Measurements from ENCODE around the gene APOBEC3C. TPM values are rescaled to one million over a fixed set of nuclear protein-coding genes. Genes with fewer than 3 reads are reported as not detected.
"Not testable (repeated sequence)": the region's sequence is repeated elsewhere in the genome, so short reads cannot be mapped to it uniquely, and the experiment has no call there.

Gene APOBEC3C
- total RNA-seq, 4 donors from 2014 or later, result 8.3 to 14.4 (median 9.0) TPM

GRCh38 chr22:38984224-38984623, 29.8 kb upstream of the APOBEC3C start:
- Histone ChIP-seq H3K27me3 (no peaks in the 10 kb centered on the region), H3K36me3 (no peaks in the 10 kb centered on the region), H3K4me1 (peaks cover 0 to 26% of the 10 kb centered on the region in 2 donors), H3K9me3 (no peaks in the 10 kb centered on the region), H3K4me3 (replicated peaks in 1 of 3) (no peak overlapping the region), H3K27ac (peak overlapping the region in 2 of 3 donors; percentile 23 to 69)
- no peak for TF ChIP-seq POLR2A (IDR thresholded peaks at IDR 0.05)
- TF ChIP-seq, protein P1, sequence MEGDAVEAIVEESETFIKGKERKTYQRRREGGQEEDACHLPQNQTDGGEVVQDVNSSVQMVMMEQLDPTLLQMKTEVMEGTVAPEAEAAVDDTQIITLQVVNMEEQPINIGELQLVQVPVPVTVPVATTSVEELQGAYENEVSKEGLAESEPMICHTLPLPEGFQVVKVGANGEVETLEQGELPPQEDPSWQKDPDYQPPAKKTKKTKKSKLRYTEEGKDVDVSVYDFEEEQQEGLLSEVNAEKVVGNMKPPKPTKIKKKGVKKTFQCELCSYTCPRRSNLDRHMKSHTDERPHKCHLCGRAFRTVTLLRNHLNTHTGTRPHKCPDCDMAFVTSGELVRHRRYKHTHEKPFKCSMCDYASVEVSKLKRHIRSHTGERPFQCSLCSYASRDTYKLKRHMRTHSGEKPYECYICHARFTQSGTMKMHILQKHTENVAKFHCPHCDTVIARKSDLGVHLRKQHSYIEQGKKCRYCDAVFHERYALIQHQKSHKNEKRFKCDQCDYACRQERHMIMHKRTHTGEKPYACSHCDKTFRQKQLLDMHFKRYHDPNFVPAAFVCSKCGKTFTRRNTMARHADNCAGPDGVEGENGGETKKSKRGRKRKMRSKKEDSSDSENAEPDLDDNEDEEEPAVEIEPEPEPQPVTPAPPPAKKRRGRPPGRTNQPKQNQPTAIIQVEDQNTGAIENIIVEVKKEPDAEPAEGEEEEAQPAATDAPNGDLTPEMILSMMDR (IDR thresholded peaks at IDR 0.05), result no peak
- DNase-seq, result no peak
- intact Hi-C loops (cut with DNase I), result loop anchor here (10.0 kb wide), 1 partner anchor 59 kb away; no protein-coding TSS in a partner anchor
- 94 to 99% methylated on average over 2 of the region's 2 CpGs for WGBS, 2 donors

GRCh38 chr22:38984784-38985757, 29.0 kb upstream of the APOBEC3C start:
- H3K36me3 ChIP-seq; H3K9me3 ChIP-seq; H3K4me3 ChIP-seq (replicated peaks in 1 of 3); H3K27me3 ChIP-seq: not testable (repeated sequence)
- Histone ChIP-seq H3K4me1 (peaks cover 0 to 26% of the 10 kb centered on the region in 2 donors), H3K27ac (peak overlapping the region in 2 of 3 donors; percentile 50 to 69)
- intact Hi-C loops (cut with DNase I), result loop anchor here (10.0 kb wide), 1 partner anchor 60 kb away; no protein-coding TSS in a partner anchor
- peak; percentile 93 to 94 for DNase-seq
- 26 to 27% methylated on average over 8 of the region's 9 CpGs for WGBS, 2 donors

GRCh38 chr22:38986629-38987028, 27.4 kb upstream of the APOBEC3C start:
- Histone ChIP-seq H3K36me3 (no peaks in the 10 kb centered on the region), H3K4me1 (peaks cover 0 to 21% of the 10 kb centered on the region in 2 donors), H3K27me3 (no peaks in the 10 kb centered on the region), H3K9me3 (no peaks in the 10 kb centered on the region), H3K4me3 (replicated peaks in 1 of 3) (no peak overlapping the region), H3K27ac (no peak overlapping the region)
- WGBS, 2 donors, result 91 to 100% methylated on average over 1 to 3 of the region's 3 CpGs
- DNase-seq, result no peak
- no peak for TF ChIP-seq POLR2A (IDR thresholded peaks at IDR 0.05)
- TF ChIP-seq, protein P1 (IDR thresholded peaks at IDR 0.05), result no peak
- intact Hi-C loops (cut with DNase I), result loop anchor here (10.0 kb wide), 1 partner anchor 62 kb away; no protein-coding TSS in a partner anchor

DNA sequence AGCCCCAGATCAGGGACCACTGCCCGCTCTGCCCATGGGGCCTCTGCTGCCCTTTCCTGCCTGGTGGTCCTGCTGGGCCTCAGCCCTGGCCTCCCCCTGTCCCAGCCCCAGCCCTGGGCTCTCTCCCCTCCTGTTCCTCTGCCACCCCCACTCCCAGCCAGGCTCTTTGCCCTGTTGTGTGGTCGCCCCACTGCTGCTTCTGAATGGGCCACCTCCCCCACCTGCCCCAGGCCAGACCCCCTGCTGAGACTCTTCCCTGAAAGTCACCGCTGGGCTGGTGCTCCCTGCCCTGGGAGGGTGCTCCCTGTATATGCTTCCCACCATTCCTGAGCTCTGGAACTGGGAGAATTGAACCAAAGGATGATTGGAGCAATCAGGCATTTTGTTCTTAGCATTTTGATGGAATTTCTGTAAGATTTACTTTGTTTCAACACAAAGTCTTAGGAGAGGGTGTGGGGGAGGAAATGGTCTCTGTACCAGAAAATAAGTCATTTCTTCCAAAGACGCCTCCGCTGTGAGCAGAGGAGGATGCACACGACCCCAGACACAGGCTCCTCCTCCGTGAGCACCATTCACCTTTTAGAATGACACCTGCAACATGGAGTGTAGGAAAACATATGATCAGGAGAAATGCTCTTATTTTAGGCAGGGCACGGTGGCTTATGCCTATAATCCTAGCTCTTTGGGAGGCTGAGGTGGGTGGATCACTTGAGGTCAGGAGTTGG, 26.7 kb upstream of the APOBEC3C start:
- Histone ChIP-seq H3K4me1 (peaks cover 0 to 15% of the 10 kb centered on the region in 2 donors), H3K36me3 (no peaks in the 10 kb centered on the region), H3K4me3 (replicated peaks in 1 of 3) (no peak overlapping the region), H3K27me3 (no peaks in the 10 kb centered on the region), H3K9me3 (no peaks in the 10 kb centered on the region), H3K27ac (no peak overlapping the region)
- 84% methylated on average over 8 of the region's 8 CpGs for WGBS, 2 donors
- intact Hi-C loops (cut with DNase I), result loop anchor here (10.0 kb wide), 1 partner anchor 63 kb away; no protein-coding TSS in a partner anchor
- TF ChIP-seq, protein P1 (IDR thresholded peaks at IDR 0.05), result no peak
- no peak for TF ChIP-seq POLR2A (IDR thresholded peaks at IDR 0.05)
- no peak for DNase-seq

DNA sequence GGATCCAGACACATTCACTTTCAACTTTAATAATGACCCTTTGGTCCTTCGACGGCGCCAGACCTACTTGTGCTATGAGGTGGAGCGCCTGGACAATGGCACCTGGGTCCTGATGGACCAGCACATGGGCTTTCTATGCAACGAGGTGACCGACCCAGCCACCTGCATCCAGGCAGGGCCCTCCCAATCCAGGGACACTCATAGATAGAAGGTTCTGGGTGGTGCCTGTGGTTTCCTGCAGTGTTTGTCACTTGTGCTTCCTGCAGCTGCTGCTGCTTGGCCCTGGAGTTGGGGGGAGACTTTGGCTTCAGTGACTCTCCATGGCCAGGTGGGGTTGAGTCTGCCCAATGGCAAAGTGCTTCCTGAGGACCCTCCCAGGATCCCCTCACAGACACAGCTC, 24.6 kb upstream of the APOBEC3C start:
- no peak for DNase-seq
- Histone ChIP-seq H3K4me3 (replicated peaks in 1 of 3) (no peak overlapping the region), H3K9me3 (no peaks in the 10 kb centered on the region), H3K27ac (no peak overlapping the region), H3K4me1 (peaks cover 0 to 5% of the 10 kb centered on the region in 2 donors), H3K36me3 (no peaks in the 10 kb centered on the region), H3K27me3 (no peaks in the 10 kb centered on the region)
- TF ChIP-seq, protein P1 (IDR thresholded peaks at IDR 0.05), result no peak
- TF ChIP-seq POLR2A (IDR thresholded peaks at IDR 0.05), result no peak
- intact Hi-C loops (cut with DNase I), result loop anchor here (10.0 kb wide), 1 partner anchor 65 kb away; no protein-coding TSS in a partner anchor
- WGBS, 2 donors, result 95 to 97% methylated on average over 5 to 6 of the region's 6 CpGs

DNA sequence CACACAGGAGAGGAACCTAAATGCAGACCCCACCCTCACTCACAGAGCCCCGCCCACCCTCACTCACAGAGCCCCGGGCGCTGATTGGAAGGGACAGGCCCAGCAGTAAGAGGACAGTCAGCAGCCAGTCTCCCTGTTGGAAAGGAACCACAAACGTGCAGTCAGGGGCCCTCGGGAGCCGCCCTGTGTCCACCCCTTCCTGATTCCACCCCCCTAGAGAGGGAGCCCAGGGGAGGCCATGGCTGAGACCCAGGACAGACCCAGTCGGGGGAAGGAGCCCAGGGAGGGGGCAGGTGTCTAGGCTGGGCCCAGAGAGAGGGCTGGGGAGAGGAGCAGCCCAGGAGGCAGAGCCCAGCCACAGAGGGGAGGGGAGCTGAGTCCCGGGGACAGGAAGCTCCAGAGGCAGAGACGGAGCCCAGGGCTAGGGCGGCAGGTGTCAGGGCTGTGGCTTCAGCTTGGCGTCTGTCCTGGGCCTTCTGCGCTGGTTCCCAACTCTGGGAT, 21.1 kb upstream of the APOBEC3C start:
- DNase-seq, result peak; percentile 70 to 78
- H3K27ac ChIP-seq, result peak overlapping the region in 2 of 3 donors; percentile 41 to 68
- intact Hi-C loops (cut with DNase I), result not testable (repeated sequence)

More for the DNA sequence above, 21.1 kb upstream of the APOBEC3C start:
- not testable (repeated sequence) for H3K9me3 ChIP-seq; H3K4me1 ChIP-seq; H3K4me3 ChIP-seq (replicated peaks in 1 of 3); H3K27me3 ChIP-seq; H3K36me3 ChIP-seq
- 28 to 36% methylated on average over 8 to 10 of the region's 12 CpGs for WGBS, 2 donors

Data from thyroid gland (tissue), 4 donors.